K562 (cell line): Measurements from ENCODE around the gene TRIM3. TPM values are rescaled to one million over a fixed set of nuclear protein-coding genes. Genes with fewer than 3 reads are reported as not detected.
A peak's percentile ranks its signal among the peaks of the same experiment; 100 is the strongest.

Experiments
- L3MBTL2 ChIP-seq: fragments of 450-650 bp; IDR thresholded peaks from 2 replicates; pipeline ENCODE4 v1.6.1; 2016; ENCODE audit warnings: mild to moderate bottlenecking, moderate library complexity
- MECOM ChIP-seq: fragments of 250-450 bp; sonication (Bioruptor Pico); IDR thresholded peaks from 2 replicates; pipeline ENCODE4 v1.8.0; 2022; ENCODE audit warnings: inconsistent platforms
- SMAD4 ChIP-seq: fragments of 250-450 bp; sonication (Bioruptor Pico); conservative IDR thresholded peaks from 2 replicates; pipeline ENCODE4 v1.8.0; 2021; ENCODE audit warnings: inconsistent platforms, mild to moderate bottlenecking, moderate library complexity
- SP1 ChIP-seq: sonication (generic); formaldehyde crosslinking; IDR thresholded peaks from 2 replicates; pipeline ENCODE4 v1.8.1; 2022; ENCODE audit warnings: mild to moderate bottlenecking, missing genetic modification reagents
- polyA plus RNA-seq, 8 experiments: library from polyadenylated mRNA; depleted of rRNA in 4 of 8; stranded (reverse) in 5 of 8; unstranded in 3 of 8; fragments of >200 nt; fragmentation: Nextera tagmentation in 2 of 8; fragmentation: Illumina TruSeq in 1 of 8; extraction: Ambion mirVana in 2 of 8; extraction: Trizol in 1 of 8; gene quantifications; 2 replicates each; pipeline versions ENCODE4 v1.2.1 to v1.2.3, GENCODE V29; 2011 to 2014; ENCODE audit warnings: inconsistent platforms in 1 of 8, missing spikeins in 1 of 8
- total RNA-seq, 7 experiments: library from RNA; depleted of rRNA in 6 of 7; stranded (reverse); fragments of >200 nt in 6 of 7; fragmentation: Illumina TruSeq in 2 of 7; extraction: Trizol in 2 of 7; gene quantifications; 2 replicates each; pipeline versions ENCODE4 v1.2.1 to v1.2.3, GENCODE V29; 2011 to 2021; ENCODE audit warnings: low replicate concordance in 1 of 7
- TF ChIP-seq, protein P1 (sequence below), 2 experiments: fragments of 450-650 bp; formaldehyde crosslinking in 1 of 2; IDR thresholded peaks; 2 replicates each; pipeline versions ENCODE4 v1.4.0 to v1.6.1; 2014 to 2020; ENCODE audit warnings: mild to moderate bottlenecking in 2 of 2, borderline replicate concordance in 1 of 2, low read depth in 1 of 2
- TF ChIP-seq, protein P2 (sequence below): fragments of 200-800 bp; sonication (Bioruptor generic); IDR thresholded peaks from 2 replicates; pipeline ENCODE4 v1.6.1; 2017; ENCODE audit warnings: missing genetic modification characterization, missing compliant biosample characterization
- TF ChIP-seq, protein P3 (sequence below): fragments of 450-650 bp; IDR thresholded peaks from 2 replicates; pipeline ENCODE4 v1.6.1; 2014; ENCODE audit warnings: low read depth, mild to moderate bottlenecking, moderate library complexity, borderline replicate concordance

Gene TRIM3
- total and polyA plus RNA-seq, 9 of the 15 experiments (the other 6 are each of a cell fraction or from before 2014, with no cell fraction given), result 0.45 to 9.2 (median 4.7) TPM

- TF ChIP-seq, protein P1, sequence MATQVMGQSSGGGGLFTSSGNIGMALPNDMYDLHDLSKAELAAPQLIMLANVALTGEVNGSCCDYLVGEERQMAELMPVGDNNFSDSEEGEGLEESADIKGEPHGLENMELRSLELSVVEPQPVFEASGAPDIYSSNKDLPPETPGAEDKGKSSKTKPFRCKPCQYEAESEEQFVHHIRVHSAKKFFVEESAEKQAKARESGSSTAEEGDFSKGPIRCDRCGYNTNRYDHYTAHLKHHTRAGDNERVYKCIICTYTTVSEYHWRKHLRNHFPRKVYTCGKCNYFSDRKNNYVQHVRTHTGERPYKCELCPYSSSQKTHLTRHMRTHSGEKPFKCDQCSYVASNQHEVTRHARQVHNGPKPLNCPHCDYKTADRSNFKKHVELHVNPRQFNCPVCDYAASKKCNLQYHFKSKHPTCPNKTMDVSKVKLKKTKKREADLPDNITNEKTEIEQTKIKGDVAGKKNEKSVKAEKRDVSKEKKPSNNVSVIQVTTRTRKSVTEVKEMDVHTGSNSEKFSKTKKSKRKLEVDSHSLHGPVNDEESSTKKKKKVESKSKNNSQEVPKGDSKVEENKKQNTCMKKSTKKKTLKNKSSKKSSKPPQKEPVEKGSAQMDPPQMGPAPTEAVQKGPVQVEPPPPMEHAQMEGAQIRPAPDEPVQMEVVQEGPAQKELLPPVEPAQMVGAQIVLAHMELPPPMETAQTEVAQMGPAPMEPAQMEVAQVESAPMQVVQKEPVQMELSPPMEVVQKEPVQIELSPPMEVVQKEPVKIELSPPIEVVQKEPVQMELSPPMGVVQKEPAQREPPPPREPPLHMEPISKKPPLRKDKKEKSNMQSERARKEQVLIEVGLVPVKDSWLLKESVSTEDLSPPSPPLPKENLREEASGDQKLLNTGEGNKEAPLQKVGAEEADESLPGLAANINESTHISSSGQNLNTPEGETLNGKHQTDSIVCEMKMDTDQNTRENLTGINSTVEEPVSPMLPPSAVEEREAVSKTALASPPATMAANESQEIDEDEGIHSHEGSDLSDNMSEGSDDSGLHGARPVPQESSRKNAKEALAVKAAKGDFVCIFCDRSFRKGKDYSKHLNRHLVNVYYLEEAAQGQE (IDR thresholded peaks at IDR 0.05; ENCODE audit: borderline replicate concordance), result no peak
- TF ChIP-seq, protein P1 (CRISPR knock-in tag; IDR thresholded peaks at IDR 0.05; ENCODE audit: low read depth), result 0 out of 2 replicates have a peak, but pooled peaks have one; percentile 24
- TF ChIP-seq L3MBTL2 (no peak), SP1 (no peak), SMAD4 (CRISPR knock-in tag) (0 out of 2 replicates have a peak, but pooled peaks have one; percentile 9), MECOM (CRISPR knock-in tag) (0 out of 2 replicates have a peak, but pooled peaks have one; percentile 21)
- TF ChIP-seq, protein P2, sequence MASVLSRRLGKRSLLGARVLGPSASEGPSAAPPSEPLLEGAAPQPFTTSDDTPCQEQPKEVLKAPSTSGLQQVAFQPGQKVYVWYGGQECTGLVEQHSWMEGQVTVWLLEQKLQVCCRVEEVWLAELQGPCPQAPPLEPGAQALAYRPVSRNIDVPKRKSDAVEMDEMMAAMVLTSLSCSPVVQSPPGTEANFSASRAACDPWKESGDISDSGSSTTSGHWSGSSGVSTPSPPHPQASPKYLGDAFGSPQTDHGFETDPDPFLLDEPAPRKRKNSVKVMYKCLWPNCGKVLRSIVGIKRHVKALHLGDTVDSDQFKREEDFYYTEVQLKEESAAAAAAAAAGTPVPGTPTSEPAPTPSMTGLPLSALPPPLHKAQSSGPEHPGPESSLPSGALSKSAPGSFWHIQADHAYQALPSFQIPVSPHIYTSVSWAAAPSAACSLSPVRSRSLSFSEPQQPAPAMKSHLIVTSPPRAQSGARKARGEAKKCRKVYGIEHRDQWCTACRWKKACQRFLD (CRISPR knock-in tag), result 0 out of 2 replicates have a peak, but pooled peaks have one; percentile 47
- TF ChIP-seq, protein P3, sequence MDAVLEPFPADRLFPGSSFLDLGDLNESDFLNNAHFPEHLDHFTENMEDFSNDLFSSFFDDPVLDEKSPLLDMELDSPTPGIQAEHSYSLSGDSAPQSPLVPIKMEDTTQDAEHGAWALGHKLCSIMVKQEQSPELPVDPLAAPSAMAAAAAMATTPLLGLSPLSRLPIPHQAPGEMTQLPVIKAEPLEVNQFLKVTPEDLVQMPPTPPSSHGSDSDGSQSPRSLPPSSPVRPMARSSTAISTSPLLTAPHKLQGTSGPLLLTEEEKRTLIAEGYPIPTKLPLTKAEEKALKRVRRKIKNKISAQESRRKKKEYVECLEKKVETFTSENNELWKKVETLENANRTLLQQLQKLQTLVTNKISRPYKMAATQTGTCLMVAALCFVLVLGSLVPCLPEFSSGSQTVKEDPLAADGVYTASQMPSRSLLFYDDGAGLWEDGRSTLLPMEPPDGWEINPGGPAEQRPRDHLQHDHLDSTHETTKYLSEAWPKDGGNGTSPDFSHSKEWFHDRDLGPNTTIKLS, result 0 out of 2 replicates have a peak, but pooled peaks have one; percentile 14
Observed at GRCh38 chr11:6474413-6474792, 662 bp upstream of the TRIM3 start (continued).
